Fibroblast of lung (primary cell): Measurements from ENCODE around the gene RALGPS2.

Experiments
- EZH2 ChIP-seq: IDR thresholded peaks from 2 replicates; pipeline ENCODE4 v1.5.1; 2012; ENCODE audit warnings: low read length, control low read depth, mild to moderate bottlenecking; ENCODE audit errors: missing control alignments
- TF ChIP-seq, protein P1 (sequence below), 2 donors: IDR thresholded peaks in 1 of 2; conservative IDR thresholded peaks in 1 of 2; 1 replicate in 1 of 2; 2 replicates in 1 of 2; pipeline ENCODE4 v1.5.1; 2011 to 2012; ENCODE audit warnings: low read length in 2 of 2, control low read depth in 1 of 2, inconsistent platforms in 1 of 2, low read depth in 1 of 2, mild to moderate bottlenecking in 1 of 2

DNA sequence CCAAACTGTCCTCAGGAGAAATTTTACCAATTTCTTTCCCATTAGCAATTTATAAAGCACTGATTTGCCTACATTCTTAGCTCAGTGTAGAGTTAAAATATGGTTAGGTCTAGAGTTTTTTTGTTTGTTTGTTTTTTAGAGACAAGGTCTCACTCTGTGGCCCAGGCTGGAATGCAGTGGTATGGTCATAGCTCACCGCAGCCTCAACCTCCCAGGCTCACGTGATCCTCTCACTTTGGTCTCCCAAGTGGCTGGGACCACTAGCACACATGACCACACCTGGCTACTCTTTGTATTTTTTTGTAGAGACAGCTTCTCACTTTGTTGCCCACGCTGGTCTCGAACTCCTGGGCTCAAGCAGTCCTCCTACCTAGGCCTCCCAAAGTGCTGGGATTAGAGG, 10.6 kb upstream of the RALGPS2 start:
- TF ChIP-seq, protein P1, sequence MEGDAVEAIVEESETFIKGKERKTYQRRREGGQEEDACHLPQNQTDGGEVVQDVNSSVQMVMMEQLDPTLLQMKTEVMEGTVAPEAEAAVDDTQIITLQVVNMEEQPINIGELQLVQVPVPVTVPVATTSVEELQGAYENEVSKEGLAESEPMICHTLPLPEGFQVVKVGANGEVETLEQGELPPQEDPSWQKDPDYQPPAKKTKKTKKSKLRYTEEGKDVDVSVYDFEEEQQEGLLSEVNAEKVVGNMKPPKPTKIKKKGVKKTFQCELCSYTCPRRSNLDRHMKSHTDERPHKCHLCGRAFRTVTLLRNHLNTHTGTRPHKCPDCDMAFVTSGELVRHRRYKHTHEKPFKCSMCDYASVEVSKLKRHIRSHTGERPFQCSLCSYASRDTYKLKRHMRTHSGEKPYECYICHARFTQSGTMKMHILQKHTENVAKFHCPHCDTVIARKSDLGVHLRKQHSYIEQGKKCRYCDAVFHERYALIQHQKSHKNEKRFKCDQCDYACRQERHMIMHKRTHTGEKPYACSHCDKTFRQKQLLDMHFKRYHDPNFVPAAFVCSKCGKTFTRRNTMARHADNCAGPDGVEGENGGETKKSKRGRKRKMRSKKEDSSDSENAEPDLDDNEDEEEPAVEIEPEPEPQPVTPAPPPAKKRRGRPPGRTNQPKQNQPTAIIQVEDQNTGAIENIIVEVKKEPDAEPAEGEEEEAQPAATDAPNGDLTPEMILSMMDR (conservative IDR thresholded peaks at IDR 0.05 in 1 of 2, IDR thresholded peaks at IDR 0.05 in 1 of 2; ENCODE audit: low read depth in 1 of 2, low read length in 2 of 2), result no peak
- TF ChIP-seq EZH2, result no peak
